ENCODE results near the gene CTNNA3.
"Not testable (repeated sequence)": the region's sequence is repeated elsewhere in the genome, so short reads cannot be mapped to it uniquely, and the experiment has no call there.

CTNNA3 gene

DNA sequence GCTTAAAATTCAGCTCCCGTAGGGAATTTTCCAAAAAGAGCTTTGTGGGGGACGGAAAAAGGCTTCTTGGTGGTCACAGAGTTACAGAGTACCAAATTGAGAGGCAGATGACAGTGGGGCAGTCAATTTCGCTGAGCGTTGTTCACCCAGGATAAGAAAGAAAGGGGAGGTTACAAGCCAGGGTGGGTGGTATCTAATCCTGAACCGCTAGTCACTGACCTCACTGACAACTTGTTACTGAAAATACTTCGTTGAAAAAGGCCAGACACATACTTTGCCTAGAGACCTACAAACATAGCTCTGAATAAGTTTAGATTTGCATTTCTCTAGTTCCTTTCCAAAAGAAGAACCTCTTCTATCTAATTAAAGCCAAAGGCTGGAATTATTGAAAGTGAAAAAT, at the start of gene CTNNA3:
Gene CTNNA3, minus strand, starts transcription at position 167 of the 400 bp plus-strand sequence.
- DNase-seq, result no peak

DNA sequence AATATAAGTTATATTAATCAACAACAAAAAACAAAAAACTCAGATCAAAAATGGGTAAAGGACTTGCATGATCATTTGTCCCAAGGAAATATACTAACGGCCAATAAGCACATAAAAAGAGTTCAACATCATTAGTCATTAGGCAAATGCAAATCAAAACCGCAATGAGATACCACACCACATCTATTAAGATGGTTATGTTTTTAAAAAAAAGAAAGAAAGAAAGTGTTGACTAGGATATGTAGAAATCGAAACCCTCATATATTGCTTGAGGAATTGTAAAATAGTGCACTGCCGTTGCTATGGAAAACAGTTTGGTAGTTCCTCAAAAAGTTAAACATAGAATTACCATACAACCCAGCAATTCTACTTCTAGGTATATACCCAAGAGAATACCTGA, 39.4 kb upstream of the CTNNA3 start:
- no peak for DNase-seq

DNA sequence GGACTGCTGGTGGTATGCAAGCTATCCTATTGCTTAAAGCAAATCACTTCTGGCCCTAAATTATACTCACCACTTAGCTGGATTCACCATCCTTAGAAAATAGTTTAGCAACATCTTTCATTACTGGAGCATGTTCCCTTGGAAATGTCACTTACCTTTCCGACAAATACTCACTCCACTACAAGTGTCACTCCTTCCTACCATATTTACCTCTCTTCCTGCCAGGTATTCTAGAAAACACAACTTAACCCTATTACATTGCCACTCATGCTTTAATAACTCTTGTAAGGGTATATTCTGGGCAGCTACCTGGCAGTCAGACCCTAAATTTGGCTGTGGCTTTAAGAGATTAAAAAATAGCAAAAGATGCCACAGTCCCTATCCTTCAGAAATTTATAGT, 37.5 kb upstream of the CTNNA3 start:
- no peak for DNase-seq

DNA sequence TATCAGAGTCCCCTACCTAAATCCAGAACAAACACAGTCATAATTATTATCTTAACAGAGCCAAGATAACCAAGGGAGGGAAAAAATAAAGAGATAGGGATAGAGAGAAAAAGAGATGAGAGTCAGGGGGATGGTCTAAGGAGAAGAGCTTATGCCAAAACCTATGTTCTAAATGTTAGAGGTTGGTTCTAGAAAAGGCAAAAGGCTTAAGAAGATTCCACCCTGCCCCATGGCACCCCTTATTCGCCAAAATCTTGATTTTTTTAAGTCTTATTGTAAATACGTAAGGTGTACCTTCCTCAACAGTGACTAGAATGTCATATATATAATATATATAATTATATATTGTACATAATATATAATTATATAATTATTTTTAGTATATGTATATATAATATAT, 29.6 kb upstream of the CTNNA3 start:
- no peak for DNase-seq

DNA sequence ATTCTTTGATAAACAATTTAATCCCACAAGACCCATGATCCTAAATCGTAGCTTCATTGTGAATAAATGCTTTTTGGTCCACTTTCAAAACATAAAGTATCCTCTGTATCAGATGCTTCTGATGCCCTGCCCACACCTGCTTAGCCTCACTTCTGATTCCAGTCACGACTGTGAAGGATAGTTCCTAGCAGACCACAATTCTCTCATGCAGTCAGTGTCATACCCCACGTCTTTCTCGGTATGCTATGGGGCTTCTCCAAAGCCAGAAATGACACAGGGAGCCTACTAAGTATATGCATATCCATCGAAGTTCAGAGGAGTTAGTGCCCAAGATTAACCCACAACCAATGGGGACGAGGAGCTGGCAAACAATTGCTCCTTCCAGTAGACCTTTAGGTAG, 27.6 kb upstream of the CTNNA3 start:
- no peak for DNase-seq

DNA sequence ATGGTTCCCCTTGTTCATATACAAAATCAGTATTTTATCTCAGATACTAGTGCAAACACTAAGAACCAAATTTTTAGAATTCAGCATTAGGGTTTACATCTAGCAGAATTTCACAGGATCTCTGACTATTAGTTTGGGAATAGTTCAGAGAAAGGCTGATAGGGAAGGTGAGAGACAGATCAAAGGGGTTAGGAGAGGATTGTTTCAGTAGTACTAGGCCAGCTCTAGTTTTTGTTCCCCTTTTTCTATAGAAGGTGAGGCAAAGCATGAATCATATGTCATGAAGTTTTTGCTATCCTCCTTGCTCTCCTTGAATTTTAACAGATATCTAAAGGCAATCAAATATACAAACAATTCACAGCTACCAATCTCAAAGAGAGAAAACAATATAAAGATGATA, 26.1 kb upstream of the CTNNA3 start:
- DNase-seq, result no peak

DNA sequence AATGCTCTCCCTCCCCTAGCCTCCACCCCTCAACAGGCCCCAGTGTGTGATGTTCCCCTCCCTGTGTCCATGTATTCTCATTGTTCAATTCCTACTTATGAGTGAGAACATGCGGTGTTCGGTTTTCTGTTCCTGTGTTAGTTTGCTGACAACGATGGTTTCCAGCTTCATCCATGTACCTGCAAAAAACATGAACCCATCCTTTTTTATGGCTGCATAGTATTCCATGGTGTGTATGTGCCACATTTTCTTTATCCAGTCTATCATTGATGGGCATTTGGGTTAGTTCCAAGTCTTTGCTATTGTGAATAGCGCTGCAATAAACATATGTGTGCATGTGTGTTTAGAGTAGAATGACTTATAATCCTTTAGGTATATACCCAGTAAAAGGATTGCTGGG, 20.5 kb upstream of the CTNNA3 start:
- DNase-seq, result not testable (repeated sequence)

DNA sequence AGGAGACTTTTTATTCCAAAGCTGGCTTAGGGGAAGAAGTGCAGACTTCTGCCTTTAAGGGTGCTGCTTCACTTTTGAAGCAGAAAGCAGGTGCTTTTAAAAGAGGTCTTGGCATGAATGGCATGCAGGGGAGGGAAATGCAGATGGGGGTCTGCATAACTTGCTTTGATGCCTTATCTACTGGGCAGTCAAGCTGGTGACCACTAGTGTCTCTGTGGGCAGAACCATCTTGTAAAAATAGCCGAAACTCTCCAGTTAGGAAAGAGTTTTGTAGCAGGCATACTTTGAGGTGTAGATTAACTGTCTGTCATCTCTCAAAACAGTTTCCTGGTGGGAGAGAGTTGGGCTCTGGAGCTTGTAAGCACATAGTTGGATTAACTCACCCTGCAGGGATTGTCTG, 9.9 kb upstream of the CTNNA3 start:
- no peak for DNase-seq

DNA sequence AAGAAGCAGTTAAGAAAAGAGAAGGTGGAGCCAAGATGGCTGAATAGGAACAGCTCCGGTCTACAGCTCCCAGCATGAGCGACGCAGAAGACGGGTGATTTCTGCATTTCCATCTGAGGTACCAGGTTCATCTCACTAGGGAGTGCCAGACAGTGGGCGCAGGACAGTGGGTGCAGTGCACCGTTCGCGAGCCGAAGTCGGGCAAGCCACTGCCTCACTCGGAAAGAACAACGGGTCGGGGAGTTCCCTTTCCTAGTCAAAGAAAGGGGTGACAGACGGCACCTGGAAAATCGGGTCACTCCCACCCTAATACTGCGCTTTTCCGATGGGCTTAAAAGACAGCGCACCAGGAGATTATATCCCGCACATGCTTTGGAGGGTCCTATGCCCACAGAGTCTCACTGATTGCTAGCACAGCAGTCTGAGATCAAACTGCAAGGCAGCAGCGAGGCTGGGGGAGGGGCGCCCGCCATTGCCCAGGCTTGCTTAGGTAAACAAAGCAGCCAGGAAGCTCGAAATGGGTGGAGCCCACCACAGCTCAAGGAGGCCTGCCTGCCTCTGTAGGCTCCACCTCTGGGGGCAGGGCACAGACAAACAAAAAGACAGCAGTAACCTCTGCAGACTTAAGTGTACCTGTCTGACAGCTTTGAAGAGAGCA, 3.7 kb upstream of the CTNNA3 start:
- not testable (repeated sequence) for DNase-seq

DNA sequence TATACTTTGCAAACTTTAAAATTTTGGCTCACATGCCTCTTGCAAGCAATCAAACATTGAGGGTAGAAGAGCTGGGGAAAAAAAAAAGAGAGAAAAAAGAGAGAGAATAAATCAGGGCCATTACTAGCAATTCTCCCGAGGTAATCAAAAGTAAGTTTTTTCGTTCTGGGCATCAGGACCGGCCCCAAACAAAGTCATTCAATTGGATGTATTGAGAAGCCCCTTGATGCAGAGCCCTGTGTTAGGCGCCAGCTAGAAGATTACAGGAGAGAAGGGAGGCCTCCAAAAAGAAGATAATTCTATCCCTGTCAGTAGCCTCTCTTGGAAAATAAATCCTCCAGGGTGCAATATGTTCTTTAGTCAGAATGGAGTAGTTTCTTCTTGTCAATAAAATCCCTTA, 2.2 kb upstream of the CTNNA3 start:
- DNase-seq, result no peak

DNA sequence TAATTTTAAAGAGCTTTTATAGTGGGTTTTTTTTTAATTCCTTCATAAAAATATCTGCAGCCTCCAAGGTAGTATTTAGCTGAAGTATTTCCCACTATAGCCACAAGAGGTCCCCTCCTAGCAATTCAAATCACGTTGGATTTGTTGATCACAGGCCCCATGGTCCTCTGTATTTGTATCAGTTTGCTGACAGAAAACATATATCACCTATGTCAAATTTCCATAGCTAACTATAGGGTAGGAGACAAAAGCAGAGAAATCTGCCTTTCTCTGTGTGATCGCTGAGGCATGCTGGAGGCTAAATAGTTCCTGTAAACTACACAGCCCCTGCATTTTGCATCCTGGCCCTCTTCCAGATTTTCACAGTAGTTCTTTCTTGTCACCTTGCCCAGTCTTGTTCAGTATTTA, 1.7 kb upstream of the CTNNA3 start:
- DNase-seq, result no peak

DNA sequence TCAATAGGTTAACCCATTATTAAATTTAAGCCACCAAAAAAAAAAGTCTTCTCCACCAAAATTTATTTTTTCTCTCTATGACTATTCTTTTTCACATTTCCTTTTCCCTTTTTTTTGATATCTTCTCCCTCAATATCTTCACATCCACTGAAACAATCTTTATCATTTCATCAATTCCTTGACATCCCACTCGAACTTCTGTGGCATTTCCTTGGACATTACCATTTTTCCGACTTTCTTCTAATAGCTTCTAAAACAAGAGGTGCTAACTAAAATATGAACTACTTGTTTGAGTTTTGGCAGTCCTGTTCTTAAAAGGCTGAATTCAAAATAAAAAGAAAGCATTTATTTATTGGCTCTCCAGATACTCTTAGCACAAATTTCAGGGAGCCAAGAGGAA, 684 bp upstream of the CTNNA3 start:
- DNase-seq, result no peak

DNA sequence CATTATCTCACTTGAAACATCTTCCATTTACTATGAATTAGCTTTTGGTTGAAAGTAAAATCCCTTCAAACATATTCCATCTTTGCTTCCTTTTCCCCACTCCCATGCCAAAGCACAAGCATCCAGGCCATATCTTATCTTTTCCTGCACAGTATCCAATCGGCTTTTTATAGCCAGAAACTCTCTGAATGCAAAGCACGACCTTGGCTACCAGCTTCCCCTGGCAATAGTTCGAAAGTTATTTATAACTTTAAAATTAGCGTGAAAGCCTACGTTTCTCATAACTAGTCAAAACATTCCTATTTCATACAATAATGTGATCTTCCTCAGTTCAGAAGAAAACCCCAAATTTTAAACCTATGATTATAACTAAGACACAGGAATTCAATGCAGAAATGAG, 440 bp downstream of the CTNNA3 start:
- no peak for DNase-seq

DNA sequence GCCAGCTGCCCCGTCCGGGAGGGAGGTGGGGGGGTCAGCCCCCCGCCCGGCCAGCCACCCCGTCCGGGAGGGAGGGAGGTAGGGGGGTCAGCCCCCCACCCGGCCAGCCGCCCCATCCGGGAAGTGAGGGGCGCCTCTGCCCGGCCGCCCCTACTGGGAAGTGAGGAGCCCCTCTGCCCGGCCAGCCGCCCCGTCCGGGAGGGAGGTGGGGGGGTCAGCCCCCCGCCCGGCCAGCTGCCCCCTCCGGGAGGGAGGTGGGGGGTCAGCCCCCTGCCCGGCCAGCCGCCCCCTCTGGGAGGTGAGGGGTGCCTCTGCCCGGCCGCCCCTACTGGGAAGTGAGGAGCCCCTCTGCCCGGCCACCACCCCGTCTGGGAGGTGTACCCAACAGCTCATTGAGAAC, 4.1 kb downstream of the CTNNA3 start:
- DNase-seq, result not testable (repeated sequence)

DNA sequence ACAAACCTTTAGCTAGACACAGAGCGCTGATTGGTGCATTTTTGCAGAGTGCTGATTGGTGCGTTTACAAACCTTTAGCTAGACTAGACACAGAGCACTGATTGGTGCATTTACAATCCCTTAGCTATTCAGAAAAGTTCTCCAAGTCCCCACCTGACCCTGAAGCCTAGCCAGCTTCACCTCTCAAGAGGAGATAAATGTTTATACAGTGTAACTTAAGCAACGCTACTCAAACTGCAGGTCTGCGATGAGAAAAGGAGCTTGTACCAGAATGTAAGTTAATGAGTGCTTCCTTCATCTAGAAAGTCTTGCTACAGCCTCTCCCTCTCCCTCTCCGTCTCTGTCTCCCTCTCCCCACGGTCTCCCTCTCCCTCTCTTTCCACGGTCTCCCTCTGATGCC, 5.5 kb downstream of the CTNNA3 start:
- not testable (repeated sequence) for DNase-seq

DNA sequence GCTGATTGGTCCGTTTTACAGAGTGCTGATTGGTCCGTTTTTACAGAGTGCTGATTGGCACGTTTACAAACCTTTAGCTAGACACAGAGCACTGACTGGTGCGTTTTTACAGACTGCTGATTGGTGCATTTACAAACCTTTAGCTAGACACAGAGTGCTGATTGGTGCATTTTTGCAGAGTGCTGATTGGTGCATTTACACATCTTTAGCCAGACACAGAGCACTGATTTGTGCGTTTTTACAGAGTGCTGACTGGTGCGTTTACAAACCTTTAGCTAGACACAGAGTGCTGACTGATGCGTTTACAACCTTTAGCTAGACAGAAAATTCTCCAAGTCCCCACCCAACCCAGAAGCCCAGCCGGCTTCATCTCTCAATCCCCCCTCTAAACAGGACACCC, 11.9 kb downstream of the CTNNA3 start:
- DNase-seq, result not testable (repeated sequence)

DNA sequence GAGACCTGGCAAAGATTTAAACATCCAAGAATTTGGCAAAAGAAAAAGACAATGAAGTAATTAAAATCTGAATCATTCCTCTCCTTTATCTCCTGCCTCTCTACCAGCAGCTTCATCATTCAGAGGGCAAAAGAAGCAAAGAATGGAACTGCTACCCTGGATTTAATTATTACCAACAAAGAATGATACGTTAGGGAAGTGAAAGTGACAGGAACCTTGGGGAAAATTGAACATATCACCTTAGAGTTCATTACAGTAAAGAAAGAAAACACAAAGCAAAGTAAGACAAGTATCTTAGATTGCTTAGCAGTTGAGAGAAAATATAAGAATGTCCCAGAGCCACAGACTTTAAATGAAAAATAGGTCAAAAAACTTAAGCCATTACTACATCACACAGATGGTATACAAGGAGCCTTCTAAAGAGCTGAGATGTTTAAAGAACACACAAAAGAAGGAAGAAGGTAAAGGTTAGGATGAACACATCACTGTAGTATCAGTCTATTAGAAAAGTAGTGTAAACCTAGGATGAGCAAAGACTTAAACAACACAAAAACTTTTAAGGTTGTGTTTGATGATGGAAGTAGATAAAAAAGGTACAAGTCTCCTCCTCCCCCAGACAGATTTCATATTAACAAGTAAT, 17.5 kb downstream of the CTNNA3 start:
- DNase-seq, result no peak

DNA sequence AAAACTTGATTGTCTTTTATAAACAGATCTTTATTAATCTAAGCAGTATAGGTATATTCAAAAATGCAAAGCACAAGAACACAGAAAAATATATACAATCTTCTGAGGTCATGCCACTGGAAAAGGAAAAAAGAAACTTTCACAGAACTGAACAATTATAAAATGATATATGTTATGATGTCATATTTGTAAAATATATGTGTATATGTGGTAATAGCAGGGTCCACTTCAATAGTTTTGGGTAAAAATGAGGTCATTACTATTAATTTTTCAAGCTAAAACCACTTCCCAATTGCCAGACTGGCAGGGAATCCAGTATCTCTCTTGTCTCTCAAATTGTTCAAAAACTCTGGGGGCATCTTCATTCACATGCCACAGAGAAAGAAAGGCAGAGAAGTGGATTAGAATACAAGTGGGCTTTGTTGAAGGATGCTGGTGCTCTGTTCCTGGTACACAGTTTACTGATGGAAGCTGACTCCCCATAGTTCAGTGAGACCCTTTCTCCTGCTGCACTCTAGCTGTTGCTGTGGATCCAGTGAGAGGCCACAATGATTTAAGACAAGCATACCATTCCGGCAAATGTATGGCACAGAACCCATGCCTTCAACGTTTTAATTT, 19.7 kb downstream of the CTNNA3 start:
- no peak for DNase-seq

DNA sequence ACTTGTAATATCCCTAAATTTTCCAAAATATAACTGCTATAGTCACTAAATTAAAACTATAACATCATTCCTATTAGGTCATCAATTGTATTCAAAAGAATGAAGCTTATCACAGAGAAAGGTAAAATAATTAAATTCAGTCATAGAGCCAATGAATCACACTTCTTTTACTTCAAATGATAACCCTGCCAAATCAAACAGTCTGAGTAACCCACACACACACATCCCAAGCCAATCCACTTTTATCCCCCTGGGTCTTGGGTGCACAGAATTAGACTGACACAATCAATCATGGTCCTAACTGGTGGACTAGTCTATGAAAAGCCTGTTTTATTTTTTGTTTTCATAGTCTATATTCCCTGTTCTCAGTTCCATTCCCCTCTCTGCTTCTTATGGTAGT, 25.6 kb downstream of the CTNNA3 start:
- no peak for DNase-seq

DNA sequence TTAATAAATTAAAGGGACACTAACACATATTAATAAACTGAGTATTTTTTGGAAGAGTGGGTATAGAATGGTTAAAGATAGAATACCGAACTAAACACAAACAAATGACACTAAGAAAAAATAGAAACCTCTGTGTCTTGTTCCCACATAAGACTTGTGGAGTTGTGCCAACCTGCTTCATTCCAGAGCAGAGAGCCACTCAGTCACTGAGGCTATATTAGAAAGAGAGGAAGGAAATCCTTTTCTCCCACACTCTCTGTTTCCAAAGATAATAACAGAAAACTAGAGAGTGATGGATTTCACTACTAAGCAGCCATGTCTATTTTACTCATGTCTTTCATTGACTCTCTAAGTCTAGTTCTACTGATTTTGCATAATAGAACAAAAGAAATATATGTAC, 26.0 kb downstream of the CTNNA3 start:
- DNase-seq, result no peak

DNA sequence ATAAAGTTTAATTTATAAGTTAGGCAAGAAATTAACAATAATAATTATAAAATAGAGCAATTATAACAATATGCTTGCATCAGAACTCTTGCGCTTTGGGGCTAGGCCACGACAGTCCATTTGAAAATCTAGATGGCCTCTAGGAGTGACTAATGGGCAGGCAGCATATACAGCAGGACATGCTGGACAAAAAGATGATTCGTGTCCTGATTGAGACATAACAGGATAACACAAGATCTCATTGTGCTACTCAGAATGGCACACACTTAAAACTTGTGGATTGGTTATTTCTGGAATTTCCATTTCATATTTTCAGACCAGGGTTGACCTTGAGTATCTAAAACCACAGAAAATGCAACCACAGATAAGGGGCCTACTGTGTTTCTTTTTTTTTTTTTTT, 27.5 kb downstream of the CTNNA3 start:
- no peak for DNase-seq

DNA sequence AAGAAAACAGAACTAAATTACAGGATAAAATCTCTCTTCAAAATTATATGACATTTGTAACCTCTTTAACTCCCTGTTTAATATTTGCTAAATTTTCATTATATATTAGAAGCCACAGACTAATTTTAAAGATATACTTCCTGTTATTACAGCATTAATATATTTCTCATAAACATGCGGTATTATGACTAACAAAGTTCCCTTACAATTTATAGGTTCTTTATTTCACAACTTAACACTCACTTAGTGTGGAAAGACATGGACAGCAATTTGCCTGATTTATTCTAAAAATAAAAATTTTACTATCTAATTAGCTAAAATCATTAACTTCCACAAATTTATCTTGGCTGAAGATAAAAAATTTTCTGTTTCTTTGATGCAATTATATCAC, 29.0 kb downstream of the CTNNA3 start:
- DNase-seq, result no peak

DNA sequence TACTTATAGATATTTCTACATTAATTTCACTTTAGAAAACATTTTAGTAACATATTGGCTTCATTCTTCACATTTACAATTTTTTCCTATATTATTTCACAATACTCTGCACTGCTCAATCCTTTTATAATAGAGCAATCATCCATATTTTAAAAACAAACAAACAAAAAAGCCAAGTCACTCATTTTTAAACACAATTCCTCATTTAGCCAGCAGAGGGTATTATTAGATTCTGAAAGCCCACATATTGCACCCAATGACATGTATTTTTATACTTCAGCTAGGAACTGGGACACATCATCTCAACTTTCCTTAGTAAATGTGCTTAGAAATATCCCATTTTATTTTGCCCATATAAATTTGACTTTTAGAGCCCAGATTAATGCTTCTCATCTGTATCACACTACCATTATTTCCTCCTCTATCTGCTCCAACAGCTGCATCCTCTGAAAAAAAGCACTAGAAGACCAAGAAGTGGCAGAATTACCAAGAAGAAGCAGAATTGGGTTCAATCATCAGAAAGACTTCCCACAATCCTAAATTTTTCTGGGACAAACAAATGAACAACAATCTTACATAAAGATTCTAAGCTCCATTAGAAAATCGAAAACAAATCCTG, 29.5 kb downstream of the CTNNA3 start:
- no peak for DNase-seq

DNA sequence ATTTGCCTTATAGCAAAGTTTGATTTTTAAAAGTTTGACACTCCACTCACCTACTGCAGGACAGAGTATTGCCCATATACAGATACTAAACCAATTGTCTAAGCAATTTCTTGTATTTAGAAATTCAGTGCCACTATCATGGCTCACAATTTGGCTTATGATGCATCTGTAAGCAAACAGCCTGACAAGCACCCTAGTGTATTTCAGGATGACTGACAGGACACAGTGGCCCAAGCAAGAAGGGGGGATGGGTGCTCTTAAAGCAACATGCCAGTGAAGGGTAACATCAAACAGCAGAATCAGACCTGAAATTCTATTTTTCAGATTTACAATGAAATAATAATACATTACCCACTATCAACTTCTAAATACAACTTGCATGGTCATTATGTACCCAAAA, 30.5 kb downstream of the CTNNA3 start:
- no peak for DNase-seq
